8988T (cell line): ENCODE results near the gene PPP2R2B.
"Not testable (repeated sequence)": the region's sequence is repeated elsewhere in the genome, so short reads cannot be mapped to it uniquely, and the experiment has no call there.

Experiments used
- DNase-seq: peaks from one replicate; pipeline ENCODE4 v3.0.0; 2011

The PPP2R2B gene

DNA sequence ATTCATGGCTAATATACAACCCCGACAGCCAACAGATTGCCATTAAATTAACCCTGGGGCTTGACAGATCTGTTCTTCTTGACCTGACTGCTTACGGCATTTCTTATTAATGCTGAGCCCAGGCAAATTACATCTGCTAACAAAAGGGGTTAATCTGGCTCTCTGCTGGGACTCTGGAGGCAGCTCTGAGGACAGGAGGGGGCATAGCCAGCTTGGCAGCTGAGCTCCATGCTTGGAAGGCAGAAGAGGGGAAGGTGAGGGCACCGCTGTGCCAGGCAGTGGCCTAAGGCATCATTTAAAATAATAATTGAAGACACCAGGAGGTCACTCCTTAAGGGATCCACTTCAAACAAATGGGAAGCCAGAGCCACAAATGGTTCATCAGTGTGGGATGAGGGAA is 236.6 kb downstream of the PPP2R2B start:
- no peak for DNase-seq

DNA sequence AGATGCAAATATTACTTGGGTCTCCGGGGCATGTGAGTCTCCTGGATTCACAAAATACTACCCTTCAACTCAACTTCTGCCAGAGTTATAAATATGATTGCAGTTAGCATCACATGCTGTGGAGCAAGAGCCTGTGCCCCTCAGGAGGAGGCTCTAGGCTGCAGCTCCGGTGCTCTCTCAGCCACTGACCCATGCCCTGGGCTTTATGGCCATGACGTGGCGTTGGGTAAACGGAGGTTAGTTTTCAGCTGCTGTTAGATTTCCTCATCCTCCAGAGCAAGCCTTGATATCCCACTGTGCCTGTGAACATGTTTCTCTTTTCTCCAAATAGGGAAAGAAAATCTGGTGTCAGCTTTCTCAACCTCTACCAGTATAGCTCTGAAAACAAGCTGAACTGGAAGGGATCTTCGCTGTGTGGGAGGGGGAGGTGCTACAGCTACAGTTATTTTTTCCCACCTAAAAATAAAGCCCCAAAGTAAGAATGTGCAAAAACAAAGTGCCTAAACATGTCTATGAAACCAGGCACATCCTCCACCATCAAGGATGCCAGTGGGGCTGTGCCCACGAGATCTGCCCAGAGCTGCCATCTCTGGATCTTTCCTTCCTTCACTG is 238.2 kb downstream of the PPP2R2B start:
- DNase-seq = no peak

DNA sequence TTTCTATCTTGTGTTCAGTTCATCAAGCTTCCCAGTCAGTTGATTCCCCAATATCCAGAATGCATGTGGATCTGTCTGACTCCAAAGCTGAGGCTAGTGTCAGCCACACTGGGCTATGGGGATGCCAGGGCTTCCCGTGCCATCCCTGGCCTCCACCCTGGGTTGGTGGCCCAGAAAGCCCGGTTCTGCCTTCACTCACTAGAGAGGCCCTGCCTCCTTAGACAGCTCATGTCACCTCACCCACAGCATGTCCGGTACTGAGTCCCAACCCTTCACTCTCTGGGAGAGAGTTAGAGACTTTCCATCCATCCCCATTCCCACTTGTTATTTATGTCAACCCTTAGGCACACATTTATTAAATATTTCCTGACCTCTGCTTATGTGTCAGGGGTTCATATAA is 243.1 kb downstream of the PPP2R2B start:
- DNase-seq = no peak

DNA sequence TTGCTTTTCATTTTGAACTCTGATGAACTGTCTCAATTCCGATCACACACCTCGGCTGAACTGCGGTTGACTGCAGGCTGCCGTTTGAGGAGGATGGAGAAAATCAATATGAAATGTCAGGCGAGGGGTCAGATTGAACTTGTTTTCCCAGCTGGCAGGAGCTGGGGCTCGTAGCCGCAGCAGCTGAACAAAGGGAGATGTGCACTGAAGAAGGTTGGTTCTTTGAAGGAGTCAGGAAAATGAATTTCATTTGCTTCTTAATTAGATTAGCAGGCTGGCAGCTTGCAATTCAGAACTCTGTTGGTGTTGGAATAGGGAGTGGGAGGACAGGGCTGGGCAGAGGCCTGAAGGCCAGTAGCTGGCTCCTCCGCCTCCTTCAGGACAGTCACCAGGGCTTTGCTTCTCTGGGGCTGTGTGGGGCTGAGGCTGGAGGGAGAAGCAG is 245.2 kb downstream of the PPP2R2B start:
- no peak for DNase-seq

DNA sequence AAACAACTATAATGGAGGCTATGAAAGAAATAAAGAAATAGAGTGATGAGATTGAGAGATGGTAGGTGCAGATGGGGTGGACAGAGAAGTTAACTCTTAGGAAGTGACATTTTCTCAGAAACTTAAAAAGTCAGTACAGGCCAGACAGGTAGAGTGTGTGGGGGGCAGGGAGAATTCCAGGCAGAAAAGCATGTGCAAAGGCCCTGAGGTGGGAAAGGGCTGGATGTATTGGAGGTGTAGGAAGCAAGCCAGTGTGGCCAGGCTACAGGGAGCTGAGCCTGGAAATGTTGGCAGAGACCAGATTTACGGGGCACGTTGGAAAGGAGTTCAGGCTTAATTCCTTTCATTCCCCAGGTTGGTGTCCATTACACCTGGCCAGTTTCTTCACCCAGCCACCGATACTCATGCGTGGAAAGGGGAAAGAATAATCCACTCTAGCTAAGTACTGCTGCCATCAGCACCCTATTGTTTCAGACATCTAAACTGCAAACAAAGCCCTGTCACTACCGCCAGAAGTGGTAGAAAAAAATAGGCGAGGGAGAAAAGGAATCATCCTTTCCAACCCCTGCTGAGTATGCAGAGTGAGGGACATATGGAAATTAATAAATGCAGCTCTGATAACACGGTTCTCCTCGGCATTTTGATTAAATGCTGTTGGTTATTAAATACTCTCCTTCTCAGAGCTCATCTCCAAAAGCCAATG is 245.8 kb downstream of the PPP2R2B start:
- no peak for DNase-seq

DNA sequence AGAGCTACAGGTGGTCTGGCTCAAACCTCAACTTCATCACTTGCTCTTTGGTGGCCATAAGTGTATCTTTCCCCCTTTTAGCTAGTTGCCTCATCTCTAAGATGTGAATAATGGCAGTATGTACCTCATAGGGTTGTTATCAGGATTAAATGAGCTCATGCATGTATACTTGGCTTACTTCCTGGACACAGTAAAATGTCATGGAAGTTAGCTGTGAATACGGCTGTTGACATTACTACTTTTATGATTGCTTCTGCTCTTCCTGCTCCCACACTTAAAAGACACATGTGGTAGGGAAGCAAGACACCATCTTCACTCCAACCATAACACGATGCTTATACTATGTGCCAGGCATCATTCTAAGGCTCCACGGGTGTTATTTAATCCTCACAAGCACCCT is 248.1 kb downstream of the PPP2R2B start:
- DNase-seq = no peak

DNA sequence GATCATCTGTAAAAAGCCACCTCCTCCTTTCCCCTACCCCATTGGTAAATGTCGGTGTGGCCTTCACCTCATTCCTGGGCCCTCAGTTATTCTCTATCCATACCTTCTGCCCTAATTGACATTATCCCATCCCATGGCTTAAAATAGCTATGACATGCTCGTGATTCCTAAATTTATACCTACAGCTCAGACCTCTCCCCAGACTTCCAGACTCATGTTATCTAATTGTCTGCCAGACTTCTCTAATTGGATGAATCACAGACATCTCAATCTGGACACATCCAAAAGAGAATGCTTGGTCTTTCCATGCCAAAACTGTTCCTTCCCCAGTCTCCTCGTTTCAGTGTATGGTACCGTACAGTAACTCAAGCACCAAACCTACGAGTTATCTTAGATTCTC is 249.6 kb downstream of the PPP2R2B start:
- no peak for DNase-seq

DNA sequence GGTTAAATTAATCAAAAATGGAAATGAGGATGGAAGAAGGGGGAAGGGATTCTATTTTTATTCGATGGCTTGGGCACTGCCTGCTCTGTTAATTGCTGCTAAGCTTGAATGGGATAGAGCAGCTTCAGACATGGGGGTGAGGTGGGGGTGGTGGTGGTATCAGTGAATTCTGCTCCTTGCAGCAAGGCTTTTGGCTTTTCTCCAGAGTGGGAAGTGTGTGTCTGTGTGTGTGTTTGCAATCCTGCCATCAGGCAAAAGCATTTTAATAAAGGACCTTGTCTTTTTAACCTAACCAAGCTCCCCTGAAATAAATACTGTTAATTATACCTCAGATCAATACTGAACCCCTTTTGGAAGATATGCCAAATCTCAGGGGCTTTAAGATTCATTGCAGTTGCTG is 251.6 kb downstream of the PPP2R2B start:
- no peak for DNase-seq

DNA sequence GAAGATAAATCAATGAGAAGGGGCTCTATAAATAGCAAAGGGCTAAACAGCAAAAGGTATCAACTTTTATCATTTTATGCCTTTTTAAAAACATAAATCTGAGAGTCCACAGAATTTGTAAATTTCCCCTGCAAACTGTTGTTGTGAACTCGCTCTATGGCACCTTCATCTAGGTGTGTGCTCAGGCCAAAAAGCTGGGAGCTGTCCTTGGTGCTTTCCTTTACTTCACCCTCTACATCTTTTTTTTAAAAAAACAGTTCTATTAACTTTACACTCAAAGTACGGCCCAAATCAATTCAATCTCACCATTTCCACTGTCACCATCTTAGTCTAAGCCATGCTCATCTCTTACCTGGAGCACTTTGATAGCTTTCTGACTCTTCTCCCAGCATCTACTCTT is 254.4 kb downstream of the PPP2R2B start:
- DNase-seq = no peak

DNA sequence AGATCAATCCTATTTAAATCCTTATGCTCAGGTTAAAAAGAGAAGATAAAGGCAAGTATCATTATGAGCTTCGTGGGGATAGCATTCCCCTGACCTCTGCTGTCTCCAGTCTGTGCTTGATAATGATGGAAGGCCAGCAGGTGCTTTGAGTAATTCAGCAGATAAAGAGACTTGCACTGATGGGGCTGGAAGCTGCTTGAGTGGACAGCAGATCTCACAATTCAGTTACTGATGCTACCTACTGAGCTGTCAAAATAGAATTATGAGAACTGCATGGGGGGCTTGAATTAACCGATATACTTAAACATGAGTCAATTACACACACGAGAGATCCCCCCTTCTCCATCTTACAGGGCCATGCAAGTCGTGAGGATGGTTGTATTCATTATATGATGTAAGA is 254.9 kb downstream of the PPP2R2B start:
- no peak for DNase-seq

DNA sequence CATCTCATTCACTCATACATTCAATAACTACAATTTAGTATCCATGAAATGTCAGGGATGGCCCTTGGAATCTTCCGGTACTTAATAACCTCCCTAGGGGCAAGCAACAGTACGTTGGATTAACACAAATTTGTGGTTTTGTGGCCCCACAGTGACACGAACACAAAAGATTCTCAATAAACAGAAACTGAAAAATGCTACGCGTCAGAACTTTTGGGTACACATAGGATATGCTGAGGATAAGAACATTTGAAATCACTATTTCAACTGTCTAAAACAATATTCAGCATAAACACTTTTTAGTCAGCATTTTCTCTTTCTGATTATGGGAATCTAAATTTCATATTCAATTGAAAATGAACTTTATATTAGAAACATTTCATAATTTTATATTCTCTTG is 255.5 kb downstream of the PPP2R2B start:
- no peak for DNase-seq

DNA sequence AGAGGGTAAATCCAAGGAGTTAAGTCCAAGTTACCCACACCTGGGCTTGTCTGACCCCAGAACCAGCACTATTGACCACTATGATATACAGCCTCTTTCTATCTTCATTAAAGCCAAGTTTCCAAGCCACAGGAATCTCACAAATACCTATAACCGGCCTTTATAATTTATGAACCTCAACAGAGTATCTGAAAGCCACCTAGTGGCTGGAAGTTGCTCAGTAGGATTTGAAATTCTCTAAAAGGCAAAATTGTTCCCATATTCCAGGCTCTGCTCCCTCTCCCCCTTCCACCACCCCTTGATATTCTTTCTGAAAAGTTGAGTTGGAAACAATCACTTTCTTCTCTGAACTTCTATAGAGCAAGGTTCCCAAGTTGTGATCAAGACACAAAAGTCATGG is 256.2 kb downstream of the PPP2R2B start:
- DNase-seq = no peak

DNA sequence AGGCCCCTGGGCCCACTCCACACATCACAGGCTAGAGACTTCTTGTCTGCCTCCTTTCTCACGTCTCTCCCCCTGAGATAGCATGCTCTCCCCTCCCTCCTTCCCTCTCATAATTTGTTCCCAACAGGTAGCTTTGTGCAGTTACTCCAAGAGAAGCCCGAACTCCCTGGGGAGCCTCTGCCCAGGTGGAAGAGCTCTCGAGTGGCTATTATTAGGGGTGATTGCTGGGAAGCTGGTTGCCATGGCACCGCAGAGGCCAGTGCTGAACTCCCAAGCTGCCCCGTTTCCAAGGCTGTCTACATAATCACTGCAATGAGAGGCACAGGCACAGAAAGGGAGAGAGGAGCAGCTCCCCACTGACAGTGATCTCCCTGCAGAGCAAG is 257.9 kb downstream of the PPP2R2B start:
- no peak for DNase-seq

DNA sequence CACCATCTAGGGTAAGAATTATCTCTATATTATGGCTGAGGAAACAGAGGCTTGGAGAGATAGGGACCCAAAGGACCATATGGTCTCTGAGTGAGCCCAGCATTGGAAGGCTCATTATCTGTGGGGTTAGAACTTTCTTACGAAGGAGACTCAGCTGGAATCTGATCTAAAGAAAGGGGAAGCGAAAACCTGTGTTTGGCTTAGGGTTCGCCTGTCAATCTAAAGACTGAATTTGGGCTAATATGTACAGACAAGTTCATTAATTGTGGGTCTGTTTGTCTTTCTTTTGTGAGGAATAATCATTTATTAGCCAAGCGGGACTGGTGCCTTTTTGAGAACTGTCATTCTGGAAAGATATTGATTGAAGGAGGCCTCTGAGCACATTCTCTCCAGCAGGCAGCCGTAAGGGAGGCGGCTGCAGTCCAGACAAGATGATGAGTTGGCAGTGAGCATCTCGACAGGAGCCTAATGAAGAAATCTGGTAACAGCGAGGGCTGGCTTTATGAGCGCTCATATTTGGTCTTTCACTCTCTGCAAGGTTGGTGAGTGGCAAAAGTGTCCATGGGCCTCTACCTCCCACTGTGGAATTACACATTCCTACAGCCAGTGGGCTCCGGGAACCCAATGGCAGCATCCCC is 258.4 kb downstream of the PPP2R2B start:
- DNase-seq = no peak

DNA sequence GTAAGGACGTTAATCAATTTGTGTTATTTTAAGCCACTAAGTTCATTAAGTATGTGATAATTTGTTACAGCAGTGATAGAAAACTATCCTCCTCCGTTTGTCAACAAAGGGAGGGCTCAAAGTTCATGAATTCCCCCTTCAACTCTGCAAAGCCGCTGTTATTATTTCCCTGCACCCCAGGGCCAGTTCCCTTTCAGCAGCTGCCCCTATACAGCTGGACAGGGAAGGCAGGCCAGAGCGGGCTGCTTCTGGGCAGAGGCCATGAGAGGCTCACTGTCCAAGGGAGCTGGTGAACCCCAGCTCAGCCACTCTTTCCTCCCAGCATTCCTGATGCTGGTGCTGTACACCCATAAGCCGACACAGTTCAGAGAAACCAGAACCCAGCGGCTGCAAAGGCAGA is 260.1 kb downstream of the PPP2R2B start:
- DNase-seq = no peak

DNA sequence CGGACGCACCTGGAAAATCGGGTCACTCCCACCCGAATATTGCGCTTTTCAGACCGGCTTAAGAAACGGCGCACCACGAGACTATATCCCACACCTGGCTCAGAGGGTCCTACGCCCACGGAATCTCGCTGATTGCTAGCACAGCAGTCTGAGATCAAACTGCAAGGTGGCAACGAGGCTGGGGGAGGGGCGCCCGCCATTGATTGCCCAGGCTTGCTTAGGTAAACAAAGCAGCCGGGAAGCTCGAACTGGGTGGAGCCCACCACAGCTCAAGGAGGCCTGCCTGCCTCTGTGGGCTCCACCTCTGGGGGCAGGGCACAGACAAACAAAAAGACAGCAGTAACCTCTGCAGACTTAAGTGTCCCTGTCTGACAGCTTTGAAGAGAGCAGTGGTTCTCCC is 268.8 kb downstream of the PPP2R2B start:
- not testable (repeated sequence) for DNase-seq

DNA sequence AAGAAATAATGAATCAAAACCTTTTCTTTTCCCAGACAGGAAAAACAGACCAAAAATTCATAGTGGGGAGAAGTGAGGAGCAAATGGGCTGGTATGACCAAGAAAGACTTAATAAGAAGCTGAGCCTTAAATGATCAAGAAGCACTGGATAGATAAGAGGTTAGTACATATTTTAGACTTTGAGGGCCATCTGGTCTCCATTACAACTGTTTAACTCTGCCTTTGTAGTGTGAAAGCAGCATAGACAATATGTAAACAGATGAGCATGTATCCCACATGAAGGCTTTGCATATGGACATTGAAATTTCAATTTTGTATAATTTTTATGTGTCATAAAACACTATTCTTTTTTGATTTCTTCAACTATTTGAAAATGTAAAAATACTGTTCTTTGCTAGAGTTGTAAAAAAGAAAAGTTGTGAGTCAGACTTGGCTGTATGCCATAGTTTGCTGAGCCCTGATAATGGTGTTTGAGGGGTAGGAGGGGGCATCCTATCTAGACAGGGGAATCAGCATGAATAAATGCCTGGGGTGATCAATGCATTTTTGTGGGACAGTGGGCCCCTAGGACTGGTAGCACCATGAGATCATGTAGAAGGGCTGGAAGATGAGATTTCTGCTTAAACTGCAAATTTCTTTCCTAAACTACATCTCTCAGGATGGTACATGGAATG is 270.8 kb downstream of the PPP2R2B start:
- DNase-seq = no peak

DNA sequence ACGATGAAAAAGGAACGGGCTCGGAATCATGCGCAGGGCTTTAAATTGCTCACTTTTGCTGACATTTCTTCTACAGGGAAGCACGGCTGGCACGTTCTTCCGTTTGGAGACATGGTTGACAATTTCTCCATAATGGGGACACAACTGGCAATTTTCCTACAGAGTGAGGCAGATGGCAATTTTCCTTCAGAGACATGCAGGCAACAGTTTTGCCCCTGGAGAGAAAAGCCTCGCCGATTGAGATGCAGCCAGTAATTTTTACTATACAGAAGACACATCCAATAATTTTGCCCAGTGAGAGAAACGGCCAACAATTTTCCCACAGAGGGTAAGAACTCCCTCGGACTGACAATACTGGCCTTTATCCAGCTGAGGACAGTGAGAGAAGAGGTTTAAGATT is 271.7 kb downstream of the PPP2R2B start:
- no peak for DNase-seq

DNA sequence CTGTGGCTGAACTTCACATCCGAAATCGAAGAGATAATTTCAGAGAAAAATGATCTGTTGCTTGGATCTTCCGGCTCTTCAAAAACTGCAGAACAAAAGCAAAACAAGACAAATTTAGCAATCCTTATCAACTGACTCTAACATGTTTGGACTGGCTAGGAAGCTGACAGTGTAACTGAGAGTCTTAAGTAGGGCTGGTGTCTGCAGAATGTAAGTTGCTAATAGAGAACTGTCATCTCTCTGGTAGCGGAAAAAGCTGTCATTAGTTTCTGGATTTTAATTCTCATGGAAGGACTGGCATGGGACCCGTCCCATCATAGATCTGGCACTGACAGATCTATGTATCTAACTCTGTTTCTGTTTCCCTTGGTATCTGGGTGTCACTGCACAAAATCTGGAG is 278.2 kb downstream of the PPP2R2B start:
- DNase-seq = no peak

DNA sequence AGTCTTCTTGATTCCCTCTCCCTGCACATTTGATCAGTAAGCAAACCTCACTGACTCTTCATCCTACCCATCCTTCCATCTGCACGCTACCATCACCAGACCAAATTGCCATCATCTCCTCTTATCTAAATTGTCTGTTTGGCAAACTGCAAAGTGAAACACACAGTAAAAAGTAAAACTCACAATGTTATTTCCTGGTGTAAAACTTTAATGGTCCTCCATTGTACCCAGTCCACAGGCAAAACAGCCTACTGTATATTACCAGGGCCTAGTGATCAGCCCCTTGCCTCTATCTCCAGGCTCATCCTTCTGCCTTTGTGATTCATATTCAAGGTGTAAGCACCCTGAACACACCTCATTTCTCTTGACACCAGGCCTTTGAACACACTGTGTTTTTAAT is 279.3 kb downstream of the PPP2R2B start:
- DNase-seq = no peak

DNA sequence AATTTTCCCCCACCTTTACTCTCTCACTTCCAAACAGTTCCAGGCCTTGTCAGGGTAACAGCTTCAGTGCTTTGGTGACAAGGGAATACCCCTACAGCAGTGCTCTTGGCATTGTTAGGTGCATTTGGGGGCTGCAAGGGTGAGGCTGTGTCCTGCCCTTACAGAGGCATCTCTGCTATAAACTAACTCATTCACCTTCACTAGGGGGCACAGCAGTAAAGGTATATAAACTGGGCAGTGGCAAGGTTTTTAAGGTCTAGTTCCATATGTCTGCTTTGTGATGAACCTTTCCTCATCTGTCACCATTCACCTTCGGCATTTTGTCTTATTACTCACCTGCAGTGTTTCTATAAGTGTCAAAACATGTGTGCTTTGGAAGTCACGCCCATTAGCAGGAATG is 283.5 kb downstream of the PPP2R2B start:
- no peak for DNase-seq

DNA sequence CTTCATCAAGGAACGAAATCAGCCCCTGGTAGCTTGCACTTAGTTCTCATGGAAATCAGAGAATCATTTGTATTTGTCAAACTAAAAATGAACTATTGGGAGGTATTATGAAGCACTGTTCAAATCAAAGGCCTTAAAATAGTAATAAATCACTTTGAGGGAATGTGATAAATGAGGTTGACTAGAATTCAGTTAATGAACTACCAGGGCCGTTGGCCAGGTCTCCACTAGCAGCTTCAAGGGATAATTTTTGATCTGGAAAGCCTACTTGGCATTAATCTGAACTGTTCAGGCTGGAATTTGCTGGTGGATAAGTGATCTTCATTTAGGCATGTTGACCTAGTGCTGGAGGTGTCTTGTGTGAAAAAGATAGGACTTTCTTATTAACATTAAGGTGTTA is 286.2 kb downstream of the PPP2R2B start:
- DNase-seq = no peak

DNA sequence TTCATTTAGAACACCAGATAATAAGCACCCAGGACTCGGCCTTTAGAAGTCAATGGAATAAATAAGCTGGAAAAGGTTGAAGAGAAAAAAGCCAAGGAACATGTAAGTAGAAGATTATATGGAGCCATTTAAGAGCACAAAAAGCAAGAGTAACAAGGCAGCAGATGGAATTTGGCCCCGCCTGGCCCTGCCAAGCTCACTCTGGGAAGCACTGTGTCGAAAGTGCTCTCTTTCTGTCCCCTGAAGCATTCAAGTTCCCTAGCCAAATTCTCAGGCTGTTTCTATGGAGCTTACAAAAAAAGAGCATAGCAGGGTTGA is 289.6 kb downstream of the PPP2R2B start:
- no peak for DNase-seq

DNA sequence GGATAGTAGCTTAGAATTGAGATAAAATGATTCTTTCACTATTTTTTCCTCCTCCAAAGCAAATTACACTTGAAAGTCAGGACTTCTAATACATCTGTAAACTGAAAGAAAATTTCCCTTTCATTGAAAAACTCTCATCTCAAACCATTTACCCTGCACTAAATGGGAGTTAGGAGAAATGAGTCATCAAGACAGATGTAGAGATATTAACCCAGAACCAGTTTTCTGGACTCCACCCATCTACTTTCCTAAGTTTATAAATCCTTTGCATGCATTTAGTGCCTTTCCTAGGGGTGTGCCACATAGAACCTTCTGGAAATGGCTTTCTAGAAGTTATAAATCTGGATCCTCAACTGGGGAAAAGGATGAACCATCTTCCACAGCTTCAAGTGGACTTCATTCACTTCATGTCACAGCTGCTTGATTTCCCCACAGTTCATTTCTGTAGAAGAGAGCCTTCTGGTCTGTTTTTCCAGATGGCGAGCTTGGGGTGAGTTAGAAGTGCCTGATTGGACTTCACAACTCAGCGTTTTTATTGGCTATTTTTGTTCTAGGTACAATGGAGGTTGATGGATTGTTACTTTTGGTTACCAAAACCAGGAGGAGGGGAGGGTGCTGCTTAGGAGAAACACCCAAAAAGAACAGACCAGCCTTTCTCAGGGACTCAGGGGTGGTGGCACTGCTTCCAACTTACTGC is 290.1 kb downstream of the PPP2R2B start:
- DNase-seq = no peak
